IPS DF 4.7 (cell line): ENCODE results near the gene BCKDHB.
"Not testable (repeated sequence)": the region's sequence is repeated elsewhere in the genome, so short reads cannot be mapped to it uniquely, and the experiment has no call there.

Experiments used
- DNase-seq: peaks from one replicate; pipeline ENCODE4 v3.0.0-alpha.2; 2013; ENCODE audit warnings: low spot score; ENCODE audit errors: extremely low read depth

The BCKDHB gene

DNA sequence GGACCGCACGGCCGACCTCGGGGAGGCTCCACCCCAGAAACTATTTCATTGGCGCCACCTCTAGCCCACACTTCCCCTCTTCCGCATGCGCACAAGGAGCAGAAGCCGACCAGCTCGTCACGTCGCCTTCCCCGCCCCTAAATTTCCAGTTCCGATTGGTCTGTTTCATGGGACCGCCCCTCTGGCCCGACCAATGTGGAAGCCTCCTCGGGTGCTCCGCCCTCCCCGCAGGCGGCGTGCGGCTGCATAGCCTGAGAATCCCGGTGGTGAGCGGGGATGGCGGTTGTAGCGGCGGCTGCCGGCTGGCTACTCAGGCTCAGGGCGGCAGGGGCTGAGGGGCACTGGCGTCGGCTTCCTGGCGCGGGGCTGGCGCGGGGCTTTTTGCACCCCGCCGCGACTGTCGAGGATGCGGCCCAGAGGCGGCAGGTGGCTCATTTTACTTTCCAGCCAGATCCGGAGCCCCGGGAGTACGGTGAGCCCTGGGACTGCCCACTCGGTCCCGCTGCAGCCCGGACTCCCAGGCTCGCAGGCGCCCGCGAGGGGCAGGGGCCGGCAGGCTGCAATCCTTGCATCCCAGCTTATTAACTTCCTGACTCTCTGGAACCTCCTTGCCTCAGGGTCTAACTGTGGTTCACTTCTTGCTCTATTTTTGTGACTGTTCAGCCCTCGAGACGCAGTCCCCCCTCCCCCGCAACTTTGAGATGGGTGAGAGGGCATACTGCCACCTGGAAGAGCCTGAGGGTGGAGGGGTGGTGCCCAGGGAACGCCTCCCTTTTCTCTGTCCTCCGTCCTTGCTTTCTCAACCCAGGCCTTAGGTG lies at the start of gene BCKDHB:
Gene BCKDHB, plus strand, starts transcription at position 254 of the 818 bp plus-strand sequence. Its CDS starts 23 bp downstream, at position 277.
- DNase-seq: peak; percentile 93

GRCh38 chr6:80060774-80061173 lies 45.7 kb upstream of the BCKDHB start:
- no peak for DNase-seq

- DNase-seq: not testable (repeated sequence)
These were observed 38.3 kb upstream of the BCKDHB start for GRCh38 chr6:80068146-80068545.

- DNase-seq: not testable (repeated sequence)
These were observed 36.0 kb upstream of the BCKDHB start for GRCh38 chr6:80070431-80070830.

DNA sequence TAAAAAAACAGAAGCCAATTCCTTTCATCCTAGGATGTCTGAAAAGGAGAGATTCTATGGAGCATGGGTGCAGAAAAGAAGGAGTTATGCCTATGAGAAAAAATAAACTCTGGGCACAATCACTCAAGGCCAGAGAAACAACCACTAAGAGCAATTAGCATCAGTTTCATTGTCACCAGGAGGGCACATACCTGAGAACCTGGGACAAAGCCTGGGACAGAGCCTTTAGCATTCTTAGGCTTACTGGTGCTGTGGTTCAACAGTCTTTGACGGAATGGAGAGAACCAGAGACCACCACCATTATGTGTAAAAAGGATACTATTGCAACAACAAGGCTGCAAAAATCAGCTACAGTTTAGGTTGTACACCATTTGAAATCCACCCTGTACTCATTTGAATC lies 29.4 kb upstream of the BCKDHB start:
- DNase-seq: peak; percentile 7

DNA sequence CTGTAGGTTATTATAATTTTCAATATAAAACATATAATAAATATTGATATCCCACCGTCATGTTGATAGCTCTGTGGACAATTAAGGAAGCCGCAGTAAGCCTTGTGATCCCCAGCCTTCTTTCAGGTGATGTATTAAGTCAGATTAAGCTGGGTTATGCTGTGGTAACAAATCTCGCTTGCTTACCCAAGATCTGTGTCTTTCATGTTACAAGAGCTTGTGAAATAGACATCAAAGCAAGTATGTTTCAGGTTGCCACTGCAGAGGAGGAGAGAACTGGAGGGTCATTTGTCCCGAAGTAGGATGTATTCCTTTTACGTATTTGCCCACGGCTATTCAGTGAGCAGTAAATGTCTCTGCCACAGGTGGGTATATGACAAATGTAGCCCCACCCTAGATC lies 17.8 kb upstream of the BCKDHB start:
- no peak for DNase-seq

- DNase-seq: no peak
These were observed 15.0 kb upstream of the BCKDHB start for GRCh38 chr6:80091506-80091905.

DNA sequence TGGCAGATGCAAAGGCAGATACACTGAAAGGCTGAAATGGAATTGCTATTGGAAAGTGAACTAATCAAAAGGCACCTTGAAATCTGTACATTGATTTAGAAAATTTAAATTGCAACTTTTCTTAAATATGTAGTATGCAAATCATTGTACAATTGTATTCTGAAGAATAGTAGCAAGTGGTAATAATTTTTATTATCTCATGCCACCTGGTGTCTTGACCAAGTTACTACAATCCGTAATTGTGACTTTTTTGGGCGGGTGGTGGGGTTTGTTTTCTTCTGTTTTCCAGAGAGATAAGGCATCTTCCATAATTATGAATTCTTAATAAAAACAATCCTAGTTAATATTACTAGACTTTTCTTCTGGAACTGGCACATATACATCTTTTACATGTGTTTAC lies 12.5 kb upstream of the BCKDHB start:
- no peak for DNase-seq

- no peak for DNase-seq
These were observed 10.9 kb upstream of the BCKDHB start for GRCh38 chr6:80095600-80095999.

DNA sequence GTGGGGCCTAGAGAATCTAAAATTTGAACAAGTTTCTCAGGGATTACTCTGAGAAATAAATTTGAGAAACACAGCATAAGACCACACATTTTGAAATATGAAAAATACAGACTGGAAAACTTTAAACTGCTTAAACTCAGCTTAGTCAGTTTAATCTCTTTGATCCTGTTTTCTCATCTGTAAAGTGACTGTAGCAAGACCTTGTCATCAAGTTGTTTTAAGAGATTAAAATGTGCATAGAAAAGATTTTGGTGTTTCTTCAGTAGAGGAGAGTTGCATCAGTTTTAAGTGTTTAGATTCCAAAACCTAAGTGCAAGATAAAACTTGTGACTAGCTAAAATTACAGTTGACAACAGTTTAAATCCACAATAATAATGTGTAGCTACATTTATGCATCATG lies 8.1 kb upstream of the BCKDHB start:
- DNase-seq: no peak

GRCh38 chr6:80104520-80104919 lies 2.0 kb upstream of the BCKDHB start:
- DNase-seq: no peak

GRCh38 chr6:80105972-80106417 lies 476 bp upstream of the BCKDHB start:
- DNase-seq: no peak

- DNase-seq: not testable (repeated sequence)
These were observed 16.1 kb downstream of the BCKDHB start for GRCh38 chr6:80122576-80122975.

GRCh38 chr6:80126657-80127345 lies 20.3 kb downstream of the BCKDHB start:
- no peak for DNase-seq

DNA sequence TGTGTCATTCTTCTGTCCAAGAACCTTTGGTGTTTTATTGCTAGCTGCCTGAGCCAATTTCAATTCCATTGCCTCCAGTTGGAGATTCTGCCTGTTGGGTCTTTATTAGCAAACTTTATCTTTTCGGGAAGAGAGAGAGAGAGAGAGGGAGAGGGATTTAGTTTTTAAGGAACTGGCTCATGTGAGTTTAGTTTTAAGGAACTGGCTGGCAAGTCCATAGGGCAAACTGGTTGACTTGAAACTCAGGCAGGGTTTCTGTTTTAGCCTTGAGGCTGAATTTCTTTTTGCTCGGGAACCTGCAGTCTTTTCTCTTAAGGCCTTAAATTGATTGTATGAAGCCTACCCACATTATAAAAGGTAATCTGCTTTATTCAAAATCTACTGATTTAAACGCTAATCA lies 23.0 kb downstream of the BCKDHB start:
- no peak for DNase-seq

DNA sequence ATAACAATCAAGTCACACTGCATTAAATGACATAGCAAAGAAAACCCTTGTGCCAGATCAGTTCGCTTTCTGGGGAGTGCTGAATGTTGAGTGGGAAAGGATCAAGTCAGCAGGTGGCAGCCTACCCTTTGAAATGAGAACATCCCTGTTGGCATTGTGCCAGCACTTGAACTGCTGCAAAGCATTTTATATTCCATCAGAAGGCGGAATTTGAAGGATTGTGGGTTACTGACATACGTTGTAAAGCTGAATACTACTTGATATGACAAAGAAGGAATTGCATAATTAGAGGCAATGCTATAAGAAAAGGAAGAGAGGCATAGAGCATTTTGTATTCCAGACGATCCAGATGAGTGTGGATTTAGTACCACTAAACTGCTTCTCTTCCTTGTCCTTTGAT lies 26.5 kb downstream of the BCKDHB start:
- peak; percentile 19 for DNase-seq

DNA sequence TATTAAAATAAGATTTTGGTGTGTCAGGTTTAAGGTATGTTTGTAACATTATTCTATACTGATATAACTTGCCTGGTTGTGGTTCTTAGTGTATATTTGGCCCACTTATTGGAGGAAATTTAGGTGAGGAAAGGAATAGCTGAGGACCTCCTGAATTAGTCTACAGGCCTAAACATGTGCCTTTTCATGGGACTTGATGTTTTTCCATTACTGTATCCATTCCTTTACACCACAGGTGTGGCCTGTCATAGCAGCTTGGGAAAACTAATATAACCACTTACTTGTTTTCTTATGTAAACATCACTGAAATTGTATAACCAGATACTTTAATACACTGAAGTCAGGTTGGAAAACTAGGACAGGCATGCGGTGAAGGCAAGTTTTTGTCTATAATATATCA lies 27.6 kb downstream of the BCKDHB start:
- DNase-seq: no peak

DNA sequence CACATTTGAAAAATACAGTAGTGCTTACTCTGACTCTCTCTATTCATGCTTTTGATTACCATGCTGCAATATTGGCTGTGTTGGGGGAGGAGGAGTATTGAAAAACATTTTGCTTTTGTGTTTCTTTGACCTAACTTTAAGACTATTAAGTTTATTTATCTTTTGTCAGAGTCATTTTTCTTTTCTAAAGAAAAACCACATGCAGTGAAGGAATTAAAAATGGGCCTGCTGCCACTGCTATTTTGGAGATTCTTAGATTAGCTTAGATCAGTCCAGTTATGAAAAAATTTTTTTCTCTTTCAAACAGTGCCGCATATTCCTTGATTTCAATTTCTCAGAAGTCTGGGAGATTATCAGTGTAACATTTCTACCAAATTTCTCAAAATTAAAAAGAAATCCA lies 36.1 kb downstream of the BCKDHB start:
- no peak for DNase-seq

GRCh38 chr6:80143419-80143937 lies 37.0 kb downstream of the BCKDHB start:
- DNase-seq: no peak

DNA sequence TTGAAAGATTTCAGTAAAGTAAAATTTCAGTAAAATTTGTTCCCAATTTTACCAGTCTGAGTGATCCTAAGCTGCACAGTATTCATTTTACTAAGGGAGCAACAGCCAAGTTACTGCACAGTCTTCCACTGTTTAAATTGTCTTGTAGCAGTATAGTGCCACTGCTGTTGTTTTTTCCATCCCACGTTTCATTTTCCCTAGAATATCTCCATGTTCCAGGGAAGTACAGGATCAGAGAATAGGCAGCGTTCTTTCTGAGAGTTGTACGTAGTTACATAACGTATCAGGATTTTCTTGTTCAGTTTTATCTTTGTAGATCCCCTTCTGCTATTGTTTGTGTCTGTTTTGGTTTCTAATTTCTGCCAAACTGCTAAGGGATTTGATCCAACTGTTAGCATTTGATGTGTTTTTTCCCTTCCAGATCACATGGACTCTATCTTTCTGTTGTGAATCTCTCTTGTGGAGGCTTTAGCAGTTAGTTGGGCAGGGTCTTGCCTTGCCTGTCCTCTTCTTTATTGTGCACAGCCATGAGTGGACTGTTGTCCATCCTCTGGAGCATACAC lies 38.4 kb downstream of the BCKDHB start:
- DNase-seq: no peak

DNA sequence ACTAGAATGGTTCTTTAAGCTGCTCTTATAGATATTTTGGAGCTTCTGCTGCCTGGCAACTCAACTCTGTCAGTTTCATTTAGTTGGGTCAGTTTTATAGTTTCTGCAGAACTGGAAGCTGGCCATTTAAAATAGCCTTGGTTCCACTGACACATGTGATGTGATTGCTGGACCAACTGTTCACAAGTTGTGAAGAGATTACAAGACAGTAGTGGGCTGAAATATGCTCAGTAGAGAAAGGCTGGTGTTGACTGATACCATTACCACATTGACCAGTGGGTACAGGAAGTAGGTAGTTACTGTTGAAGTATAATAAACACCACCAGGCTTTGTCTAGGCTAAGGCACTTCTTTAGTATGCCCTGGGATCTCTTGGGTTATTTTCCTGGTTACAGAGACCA lies 39.0 kb downstream of the BCKDHB start:
- no peak for DNase-seq

- no peak for DNase-seq
These were observed 39.5 kb downstream of the BCKDHB start for GRCh38 chr6:80145921-80146320.
